Gastroesophageal sphincter (tissue), 3 donors: Measurements from ENCODE around the gene C9orf50.

Experiments used
- CTCF ChIP-seq, 4 experiments: fragments of 200-600 bp in 2 of 4; fragments of 450-650 bp in 2 of 4; sonication (generic) in 1 of 4; IDR thresholded peaks; one replicate each; pipeline ENCODE4 v1.5.1; 2017 to 2019; ENCODE audit warnings: antibody characterized with exemption in 4 of 4, mild to moderate bottlenecking in 2 of 4, moderate library complexity in 2 of 4
- POLR2A ChIP-seq, 2 donors: fragments of 450-650 bp; IDR thresholded peaks; one replicate each; pipeline ENCODE4 v1.6.1; 2017; ENCODE audit warnings: antibody characterized with exemption in 2 of 2, mild to moderate bottlenecking in 2 of 2, moderate library complexity in 1 of 2

DNA sequence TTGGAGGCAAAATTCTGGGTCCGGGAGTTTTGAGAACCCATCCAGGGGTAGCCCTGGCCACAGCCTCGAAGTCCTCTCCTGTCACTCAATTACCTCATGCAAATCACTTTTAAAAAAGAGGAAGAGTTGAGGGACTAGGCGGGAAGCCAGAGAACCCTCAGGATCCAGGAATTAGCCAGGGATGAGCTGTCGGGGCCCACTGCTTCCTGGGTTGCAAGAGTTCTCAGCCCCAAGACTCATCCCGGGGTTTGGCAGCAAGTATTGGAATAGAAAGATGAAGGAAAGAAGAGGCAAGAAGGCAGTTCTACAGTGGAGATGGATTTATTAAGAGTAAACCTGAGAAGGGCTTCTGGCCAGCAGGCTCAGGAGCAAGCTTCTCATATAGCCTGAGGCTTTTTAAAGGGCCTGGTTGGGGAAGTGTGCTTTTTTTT, 25.6 kb downstream of the C9orf50 start:
- no peak for TF ChIP-seq CTCF (IDR thresholded peaks at IDR 0.05)
- TF ChIP-seq POLR2A (IDR thresholded peaks at IDR 0.05) = no peak
